Activated naive CD4-positive, alpha-beta T cell treated with Interleukin-2 at 50 U/mL for 16 hours (primary cell): ENCODE data around the gene TMEM255B.

Source experiments
- DNase-seq: peaks from one replicate; pipeline ENCODE4 v3.0.0-alpha.2; 2020

The TMEM255B gene

GRCh38 chr13:113852536-113853517 lies 93.8 kb downstream of the TMEM255B start:
- DNase-seq, result no peak

GRCh38 chr13:113853518-113854237 lies 94.7 kb downstream of the TMEM255B start:
- no peak for DNase-seq

- DNase-seq, result no peak
These were observed 95.4 kb downstream of the TMEM255B start for GRCh38 chr13:113854238-113855011.

GRCh38 chr13:113855012-113855921 lies 96.2 kb downstream of the TMEM255B start:
- DNase-seq, result no peak

- no peak for DNase-seq
These were observed 97.1 kb downstream of the TMEM255B start for GRCh38 chr13:113855931-113856715.

- no peak for DNase-seq
These were observed 97.7 kb downstream of the TMEM255B start for GRCh38 chr13:113856716-113857065.

GRCh38 chr13:113857531-113858195 lies 98.6 kb downstream of the TMEM255B start:
- no peak for DNase-seq

- DNase-seq, result no peak
These were observed 100.5 kb downstream of the TMEM255B start for GRCh38 chr13:113859311-113860050.

GRCh38 chr13:113860051-113860664 lies 101.1 kb downstream of the TMEM255B start:
- DNase-seq, result no peak

GRCh38 chr13:113860665-113861432 lies 101.8 kb downstream of the TMEM255B start:
- DNase-seq, result no peak

- DNase-seq, result no peak
These were observed 102.5 kb downstream of the TMEM255B start for GRCh38 chr13:113861433-113862030.

- no peak for DNase-seq
These were observed 103.3 kb downstream of the TMEM255B start for GRCh38 chr13:113862191-113862930.

- DNase-seq, result peak; percentile 17
These were observed 104.0 kb downstream of the TMEM255B start for GRCh38 chr13:113862931-113863523.

- DNase-seq, result peak; percentile 20
These were observed 104.7 kb downstream of the TMEM255B start, which contains the start of gene GAS6 for GRCh38 chr13:113863524-113864272. TSS of gene GAS6 (minus strand) at chr13:113864076. CDS start at chr13:113863920, 156 bp downstream.

GRCh38 chr13:113864273-113864890 lies 105.4 kb downstream of the TMEM255B start:
- no peak for DNase-seq

- no peak for DNase-seq
These were observed 106.4 kb downstream of the TMEM255B start for GRCh38 chr13:113865427-113865826.
